Bronchial epithelial cell (primary cell): ENCODE measurements around the gene DNTT. TPM values are rescaled to one million over a fixed set of nuclear protein-coding genes. Genes with fewer than 3 reads are reported as not detected.

Experiments used
- DNase-seq: peaks from one replicate; pipeline ENCODE4 v3.0.0-alpha.2; 2010; ENCODE audit warnings: low read depth
- FAIRE-seq: peaks from 2 replicates; lab custom pipeline; 2011; peaks lifted over from hg19 to GRCh38; lab: Jason Lieb, UNC
- H3K27me3 ChIP-seq: 2 replicates; pipeline ENCODE4 v1.5.1; 2011; ENCODE audit warnings: low read length; ENCODE audit not compliant: control insufficient read depth, insufficient read depth
- H3K36me3 ChIP-seq: 2 replicates; pipeline ENCODE4 v1.5.1; 2011; ENCODE audit warnings: low read length; ENCODE audit not compliant: control insufficient read depth, insufficient read depth
- H3K4me3 ChIP-seq: 2 replicates; pipeline ENCODE4 v1.5.1; 2011; ENCODE audit warnings: mild to moderate bottlenecking, low read depth, low read length, control low read depth
- CTCF ChIP-seq: IDR thresholded peaks from 2 replicates; pipeline ENCODE4 v1.5.1; 2011; ENCODE audit warnings: mild to moderate bottlenecking, moderate library complexity, low read length, control low read depth, inconsistent platforms; ENCODE audit not compliant: insufficient read depth, severe bottlenecking
- total RNA-seq: library from RNA; depleted of rRNA; stranded (reverse); fragments of >200 nt; gene quantifications from 2 replicates; pipeline ENCODE4 v1.2.1, GENCODE V29; 2014

Gene DNTT
- total RNA-seq, result not detected in 2 replicates

- Histone ChIP-seq H3K4me3 (no peak within 1 kb of the TSS), H3K27me3 (no peaks in the 10 kb centered on the region), H3K36me3 (no peaks in the 10 kb centered on the region)
- DNase-seq (no peak), FAIRE-seq (no peak)
- no peak for TF ChIP-seq CTCF
Measured at GRCh38 chr10:96304230-96304629, at the start of gene DNTT. Gene DNTT (plus strand): TSS chr10:96304434. CDS start chr10:96304498, 64 bp downstream.

DNA sequence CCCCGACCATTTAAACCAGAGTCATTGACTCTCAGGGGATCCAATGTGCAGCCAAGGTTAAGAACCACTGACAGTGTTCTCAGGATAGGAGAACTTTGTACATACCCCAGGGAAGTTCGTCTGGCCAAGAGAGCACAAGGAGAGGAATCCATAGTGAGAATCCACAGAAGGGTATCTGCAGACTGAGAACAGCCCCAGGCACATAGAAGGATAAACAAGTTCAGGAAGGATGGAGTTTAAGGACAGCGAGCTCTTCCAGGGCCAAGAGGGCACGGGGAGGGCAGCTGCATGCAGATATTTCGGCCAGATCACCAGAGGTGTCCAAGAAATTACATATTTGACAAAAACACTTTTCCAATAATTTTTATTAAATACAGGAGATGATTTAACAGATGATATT is 49.3 kb upstream of the DNTT start:
- FAIRE-seq (no peak), DNase-seq (no peak)
- Histone ChIP-seq H3K27me3 (no peaks in the 10 kb centered on the region), H3K36me3 (peaks cover 1% of the 10 kb centered on the region), H3K4me3 (no peak overlapping the region)
- TF ChIP-seq CTCF, result no peak

- TF ChIP-seq CTCF, result no peak
- FAIRE-seq (no peak), DNase-seq (no peak)
- Histone ChIP-seq H3K4me3 (no peak overlapping the region), H3K27me3 (no peaks in the 10 kb centered on the region), H3K36me3 (peaks cover 1% of the 10 kb centered on the region)
Measured at GRCh38 chr10:96255549-96256333, 48.5 kb upstream of the DNTT start.

DNA sequence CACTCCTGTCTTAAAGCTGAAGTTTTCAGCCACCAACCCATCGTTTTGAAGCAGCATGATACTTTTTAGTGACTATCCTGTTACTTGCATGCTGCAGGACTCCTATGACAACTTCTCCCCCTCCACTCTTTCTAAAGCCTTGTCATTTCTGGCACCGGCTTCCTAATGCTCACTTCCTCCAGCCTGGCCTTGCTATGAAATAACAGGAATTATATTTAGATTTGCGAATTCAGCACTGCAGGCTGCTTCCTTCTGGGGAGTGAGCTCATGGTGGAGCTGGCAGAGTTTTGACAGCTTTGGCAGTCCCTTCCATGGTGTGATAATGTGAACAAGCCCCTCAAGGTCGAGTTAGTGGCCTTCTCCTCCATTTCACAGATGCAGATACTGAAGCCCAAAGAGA is 46.3 kb upstream of the DNTT start:
- no peaks in the 10 kb centered on the region for H3K27me3 ChIP-seq
- DNase-seq, result no peak
- FAIRE-seq, result no peak
- no peak for TF ChIP-seq CTCF
- no peak overlapping the region for H3K4me3 ChIP-seq
- H3K36me3 ChIP-seq, result peaks cover 1% of the 10 kb centered on the region

GRCh38 chr10:96259150-96259549 is 45.1 kb upstream of the DNTT start:
- Histone ChIP-seq H3K36me3 (peaks cover 1% of the 10 kb centered on the region), H3K27me3 (no peaks in the 10 kb centered on the region), H3K4me3 (no peak overlapping the region)
- no peak for DNase-seq
- TF ChIP-seq CTCF, result no peak
- no peak for FAIRE-seq

- H3K4me3 ChIP-seq, result no peak overlapping the region
- FAIRE-seq (no peak), DNase-seq (no peak)
- peaks cover 1% of the 10 kb centered on the region for H3K36me3 ChIP-seq
- no peak for TF ChIP-seq CTCF
- H3K27me3 ChIP-seq, result no peaks in the 10 kb centered on the region
Measured at GRCh38 chr10:96260014-96260413, 44.2 kb upstream of the DNTT start.
